RKO (cell line): ENCODE measurements around the gene DBT.
"Not testable (repeated sequence)": the region's sequence is repeated elsewhere in the genome, so short reads cannot be mapped to it uniquely, and the experiment has no call there.

Source experiments
- DNase-seq: peaks from one replicate; pipeline ENCODE4 v3.0.0-alpha.2; 2016; ENCODE audit warnings: low spot score

The DBT gene

GRCh38 chr1:100249537-100250257 is at the start of gene DBT:
Gene DBT (minus strand): TSS chr1:100249834. CDS start chr1:100249820, 14 bp downstream.
- peak; percentile 97 for DNase-seq

- no peak for DNase-seq
Measured at GRCh38 chr1:100298512-100298911, 48.9 kb upstream of the DBT start.

GRCh38 chr1:100296997-100297396 is 47.4 kb upstream of the DBT start:
- not testable (repeated sequence) for DNase-seq

GRCh38 chr1:100296140-100296539 is 46.5 kb upstream of the DBT start:
- DNase-seq, result no peak

- DNase-seq, result no peak
Measured at GRCh38 chr1:100292711-100293110, 43.1 kb upstream of the DBT start.

- DNase-seq, result no peak
Measured at GRCh38 chr1:100290291-100290690, 40.7 kb upstream of the DBT start.

- DNase-seq, result no peak
Measured at GRCh38 chr1:100287162-100287561, 37.5 kb upstream of the DBT start.

- DNase-seq, result no peak
Measured at GRCh38 chr1:100284591-100284990, 35.0 kb upstream of the DBT start.

GRCh38 chr1:100279954-100280682 is 30.5 kb upstream of the DBT start:
- no peak for DNase-seq

- DNase-seq, result no peak
Measured at GRCh38 chr1:100279358-100279923, 29.8 kb upstream of the DBT start.

- DNase-seq, result no peak
Measured at GRCh38 chr1:100277866-100278265, 28.2 kb upstream of the DBT start.

GRCh38 chr1:100268202-100268601 is 18.6 kb upstream of the DBT start:
- no peak for DNase-seq

- peak; percentile 12 for DNase-seq
Measured at GRCh38 chr1:100267284-100267683, 17.6 kb upstream of the DBT start.

- peak; percentile 44 for DNase-seq
Measured at GRCh38 chr1:100266741-100267140, 17.1 kb upstream of the DBT start.

- peak; percentile 96 for DNase-seq
Measured at GRCh38 chr1:100265931-100266740, 16.5 kb upstream of the DBT start, which contains the start of gene RTCA. Gene RTCA (plus strand): TSS chr1:100266216. CDS start chr1:100266376, 160 bp downstream.

- peak; percentile 69 for DNase-seq
Measured at GRCh38 chr1:100265562-100265930, 15.9 kb upstream of the DBT start.

- DNase-seq, result not testable (repeated sequence)
Measured at GRCh38 chr1:100264081-100264480, 14.4 kb upstream of the DBT start.

- DNase-seq, result no peak
Measured at GRCh38 chr1:100261686-100262085, 12.1 kb upstream of the DBT start.

GRCh38 chr1:100258427-100258826 is 8.8 kb upstream of the DBT start:
- not testable (repeated sequence) for DNase-seq

GRCh38 chr1:100256273-100256672 is 6.6 kb upstream of the DBT start:
- DNase-seq, result not testable (repeated sequence)

- no peak for DNase-seq
Measured at GRCh38 chr1:100253552-100253951, 3.9 kb upstream of the DBT start.

GRCh38 chr1:100252901-100253300 is 3.3 kb upstream of the DBT start:
- no peak for DNase-seq
